ENCODE results near the gene SETD2. TPM values are rescaled to one million over a fixed set of nuclear protein-coding genes. Genes with fewer than 3 reads are reported as not detected.

Gene SETD2
- polyA plus RNA-seq, 1 of the 3 experiments (the other 2 are of a cell fraction) = 12.1 TPM

DNA sequence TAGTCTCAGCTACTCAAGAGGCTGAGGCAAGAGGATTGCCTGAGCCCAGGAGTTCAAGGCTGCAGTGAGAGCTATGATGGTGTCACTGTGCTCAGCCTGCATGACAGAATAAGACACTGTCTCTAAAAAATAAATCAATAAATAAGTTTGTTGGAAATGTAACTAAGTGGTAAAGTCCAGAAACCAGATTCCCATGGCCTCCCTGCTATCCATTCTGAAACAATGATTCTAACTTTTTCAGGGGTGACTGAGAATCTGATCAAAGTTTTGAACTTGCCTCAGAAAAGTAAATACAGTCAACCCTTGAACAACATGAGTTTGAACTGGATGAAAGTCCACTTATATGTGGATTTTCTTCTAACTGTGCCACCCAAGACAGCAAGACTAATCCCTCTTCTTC, 98.2 kb downstream of the SETD2 start:
- Histone ChIP-seq H3K27ac (ENCODE audit: low read depth in 2 of 2, low read length in 1 of 2) (no peak overlapping the region), H3K9ac (no peak overlapping the region), H3K79me2 (ENCODE audit: insufficient read depth) (peaks cover 82% of the 10 kb centered on the region), H3K36me3 (replicated peaks in 1 of 2; ENCODE audit: control insufficient read depth in 1 of 2, insufficient read depth in 2 of 2, low read length in 1 of 2) (peaks cover 25 to 39% of the 10 kb centered on the region in 2 experiments), H3K4me1 (ENCODE audit: control insufficient read depth in 1 of 2, insufficient read depth in 2 of 2, low read depth in 1 of 2, low read length in 1 of 2) (no peaks in the 10 kb centered on the region), H3K4me2 (no peak overlapping the region), H2AFZ (ENCODE audit: low read depth) (no peak overlapping the region), H3K27me3 (ENCODE audit: insufficient read depth) (no peaks in the 10 kb centered on the region), H3K9me2 (no peaks in the 10 kb centered on the region), H3K4me3 (ENCODE audit: low read depth in 2 of 2, low read length in 1 of 2) (no peak overlapping the region), H3F3A (replicated peaks; ENCODE audit: insufficient read depth) (peaks cover 4% of the 10 kb centered on the region), H4K20me1 (ENCODE audit: insufficient read depth) (0 out of 2 replicates have a peak, but pooled peaks cover 5% of the 10 kb centered on the region), H3K9me3 (no peaks in the 10 kb centered on the region)
- CTCF ChIA-PET = no interaction called here
- TF ChIP-seq, protein P1, sequence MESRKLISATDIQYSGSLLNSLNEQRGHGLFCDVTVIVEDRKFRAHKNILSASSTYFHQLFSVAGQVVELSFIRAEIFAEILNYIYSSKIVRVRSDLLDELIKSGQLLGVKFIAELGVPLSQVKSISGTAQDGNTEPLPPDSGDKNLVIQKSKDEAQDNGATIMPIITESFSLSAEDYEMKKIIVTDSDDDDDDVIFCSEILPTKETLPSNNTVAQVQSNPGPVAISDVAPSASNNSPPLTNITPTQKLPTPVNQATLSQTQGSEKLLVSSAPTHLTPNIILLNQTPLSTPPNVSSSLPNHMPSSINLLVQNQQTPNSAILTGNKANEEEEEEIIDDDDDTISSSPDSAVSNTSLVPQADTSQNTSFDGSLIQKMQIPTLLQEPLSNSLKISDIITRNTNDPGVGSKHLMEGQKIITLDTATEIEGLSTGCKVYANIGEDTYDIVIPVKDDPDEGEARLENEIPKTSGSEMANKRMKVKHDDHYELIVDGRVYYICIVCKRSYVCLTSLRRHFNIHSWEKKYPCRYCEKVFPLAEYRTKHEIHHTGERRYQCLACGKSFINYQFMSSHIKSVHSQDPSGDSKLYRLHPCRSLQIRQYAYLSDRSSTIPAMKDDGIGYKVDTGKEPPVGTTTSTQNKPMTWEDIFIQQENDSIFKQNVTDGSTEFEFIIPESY (IDR thresholded peaks at IDR 0.05; ENCODE audit: borderline replicate concordance, low read depth) = no peak
- TF ChIP-seq, protein P2, sequence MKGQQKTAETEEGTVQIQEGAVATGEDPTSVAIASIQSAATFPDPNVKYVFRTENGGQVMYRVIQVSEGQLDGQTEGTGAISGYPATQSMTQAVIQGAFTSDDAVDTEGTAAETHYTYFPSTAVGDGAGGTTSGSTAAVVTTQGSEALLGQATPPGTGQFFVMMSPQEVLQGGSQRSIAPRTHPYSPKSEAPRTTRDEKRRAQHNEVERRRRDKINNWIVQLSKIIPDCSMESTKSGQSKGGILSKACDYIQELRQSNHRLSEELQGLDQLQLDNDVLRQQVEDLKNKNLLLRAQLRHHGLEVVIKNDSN (IDR thresholded peaks at IDR 0.05; ENCODE audit: borderline replicate concordance, low read depth) = no peak
- TF ChIP-seq PBX3 (IDR thresholded peaks at IDR 0.05) = no peak
- DNase-seq = no peak
- POLR2A ChIA-PET = no interaction called here

DNA sequence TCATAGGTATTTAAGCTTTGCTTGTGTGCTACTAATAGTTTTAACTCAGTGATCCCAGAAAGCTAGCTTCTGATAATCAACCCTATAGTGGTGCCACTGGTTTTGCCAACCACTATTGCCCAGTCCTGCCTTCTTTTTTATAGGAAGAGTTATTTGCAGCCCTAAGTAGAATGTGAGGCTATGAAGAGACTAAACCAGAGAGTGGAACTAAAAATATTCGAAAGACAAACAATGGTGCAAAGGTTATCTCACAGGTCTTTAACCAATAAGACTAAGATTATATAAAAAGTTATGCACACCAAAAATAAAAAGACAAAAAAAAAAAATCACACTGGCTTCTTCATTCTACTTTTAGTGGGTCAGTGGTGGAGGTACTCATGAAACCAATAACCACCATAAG, 98.9 kb downstream of the SETD2 start:
- no peaks in the 10 kb centered on the region for H3K27me3 ChIP-seq (ENCODE audit: insufficient read depth)
- 100% methylated on average over 1 of the region's 1 CpG for WGBS (ENCODE audit: low lambda C conversion rate)
- no peak overlapping the region for H2AFZ ChIP-seq (ENCODE audit: low read depth)
- peaks cover 22 to 41% of the 10 kb centered on the region in 2 experiments for H3K36me3 ChIP-seq (replicated peaks in 1 of 2; ENCODE audit: control insufficient read depth in 1 of 2, insufficient read depth in 2 of 2, low read length in 1 of 2)
- H3K9ac ChIP-seq = no peak overlapping the region
- no peaks in the 10 kb centered on the region for H3K9me3 ChIP-seq
- no peak for DNase-seq
- H4K20me1 ChIP-seq (ENCODE audit: insufficient read depth) = peaks cover 5% of the 10 kb centered on the region; the same call in 1 of the 2 replicates
- peaks cover 4% of the 10 kb centered on the region for H3F3A ChIP-seq (replicated peaks; ENCODE audit: insufficient read depth)
- H3K79me2 ChIP-seq (ENCODE audit: insufficient read depth) = peaks cover 82% of the 10 kb centered on the region
- no peak overlapping the region for H3K27ac ChIP-seq (ENCODE audit: low read depth in 2 of 2, low read length in 1 of 2)
- CTCF ChIA-PET = no interaction called here
- H3K9me2 ChIP-seq = no peaks in the 10 kb centered on the region
- H3K4me1 ChIP-seq (ENCODE audit: control insufficient read depth in 1 of 2, insufficient read depth in 2 of 2, low read depth in 1 of 2, low read length in 1 of 2) = no peaks in the 10 kb centered on the region
- no peak overlapping the region for H3K4me2 ChIP-seq
- POLR2A ChIA-PET = no interaction called here
- no peak overlapping the region for H3K4me3 ChIP-seq (ENCODE audit: low read depth in 2 of 2, low read length in 1 of 2)
- no peak for TF ChIP-seq REST (IDR thresholded peaks at IDR 0.05; ENCODE audit: low read depth, low read length)
